ENCODE results near the gene TSPAN6.

- TF ChIP-seq ZNF77 (CRISPR knock-in tag; IDR thresholded peaks at IDR 0.05) (no peak), ZBTB26 (CRISPR knock-in tag; IDR thresholded peaks at IDR 0.05) (no peak), CTCF (IDR thresholded peaks at IDR 0.05 in 2 of 3, conservative IDR thresholded peaks at IDR 0.05 in 1 of 3; ENCODE audit: insufficient read depth in 2 of 3, low read depth in 1 of 3, low read length in 3 of 3) (no peak), ZBTB1 (CRISPR knock-in tag; IDR thresholded peaks at IDR 0.05; ENCODE audit: borderline replicate concordance, low read depth) (no peak), MEF2A (IDR thresholded peaks at IDR 0.05; ENCODE audit: control insufficient read depth, low read depth, low read length) (no peak), CREB1 (IDR thresholded peaks at IDR 0.05) (no peak), CREB1 (CRISPR knock-in tag; IDR thresholded peaks at IDR 0.05) (no peak), PTBP1 (IDR thresholded peaks at IDR 0.05; ENCODE audit: low read depth, low read length) (no peak)
These were observed 27.0 kb upstream of the TSPAN6 start for GRCh38 chrX:100663642-100664041.
